Measurements from ENCODE around the gene DET1.

DNA sequence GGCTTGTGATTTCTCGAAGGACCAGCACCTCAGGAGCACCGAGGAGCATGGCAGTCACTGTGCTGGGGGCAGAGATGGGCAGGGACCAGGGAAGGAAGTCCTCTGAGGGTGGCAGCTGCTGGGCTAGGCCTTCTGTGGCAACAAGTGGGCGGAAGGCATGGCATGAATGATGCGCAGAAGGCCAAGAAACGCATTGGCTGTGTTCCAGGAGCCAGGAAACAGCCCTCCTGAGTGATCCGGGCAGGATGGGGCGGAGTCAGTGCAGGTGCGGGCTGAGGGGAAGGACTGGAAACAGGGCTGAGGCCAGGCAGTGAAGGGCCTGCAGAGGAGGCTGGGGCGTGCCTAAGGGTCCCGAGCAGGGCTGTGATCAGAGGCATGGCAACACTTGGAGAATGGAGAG lies 55.3 kb downstream of the DET1 start:
- TF ChIP-seq SMC3 (IDR thresholded peaks at IDR 0.05; ENCODE audit: low read length) (no peak), ZNF883 (CRISPR knock-in tag; IDR thresholded peaks at IDR 0.05; ENCODE audit: not compliant biosample characterization) (no peak)
